H1 (cell line): ENCODE data around the gene CD37. TPM values are rescaled to one million over a fixed set of nuclear protein-coding genes. Genes with fewer than 3 reads are reported as not detected.
A peak's percentile ranks its signal among the peaks of the same experiment; 100 is the strongest.

Experiments
- CHD1 ChIP-seq: IDR thresholded peaks from 2 replicates; pipeline ENCODE4 v1.6.1; 2012; ENCODE audit warnings: low read depth, low read length, improper control_type of control experiment
- CREB1 ChIP-seq: IDR thresholded peaks from 2 replicates; pipeline ENCODE4 v1.6.1; 2012; ENCODE audit warnings: inconsistent platforms
- CTBP2 ChIP-seq: IDR thresholded peaks from 2 replicates; pipeline ENCODE4 v1.7.0; 2011; ENCODE audit warnings: borderline replicate concordance, mild to moderate bottlenecking, moderate library complexity, mixed read lengths, low read length; ENCODE audit not compliant: insufficient read depth, insufficient read length
- JUN ChIP-seq: IDR thresholded peaks from 2 replicates; pipeline ENCODE4 v1.6.1; 2011; ENCODE audit warnings: low read depth, mild to moderate bottlenecking, improper control_type of control experiment, low read length
- PHF8 ChIP-seq: fragments of 200-600 bp; sonication (generic); conservative IDR thresholded peaks from 2 replicates; pipeline ENCODE4 v1.7.1; 2012; ENCODE audit warnings: low read depth, mild to moderate bottlenecking, inconsistent platforms, low read length, moderate library complexity
- POU5F1 ChIP-seq: IDR thresholded peaks from 2 replicates; pipeline ENCODE4 v1.6.1; 2011; ENCODE audit warnings: low read depth, mild to moderate bottlenecking, low read length, moderate library complexity
- RAD21 ChIP-seq, 2 experiments: IDR thresholded peaks in 1 of 2; conservative IDR thresholded peaks in 1 of 2; 2 replicates each; pipeline ENCODE4 v1.6.1; 2011; ENCODE audit warnings: low read depth in 2 of 2, low read length in 2 of 2, improper control_type of control experiment in 1 of 2, inconsistent platforms in 1 of 2, mild to moderate bottlenecking in 1 of 2, moderate library complexity in 1 of 2
- TAF1 ChIP-seq: IDR thresholded peaks from 2 replicates; pipeline ENCODE4 v1.6.1; 2011; ENCODE audit warnings: mild to moderate bottlenecking, low read depth, low read length
- polyA plus RNA-seq, 7 experiments: library from polyadenylated mRNA; depleted of rRNA in 3 of 7; stranded (reverse) in 5 of 7; unstranded in 2 of 7; fragments of >200 nt in 5 of 7; fragments of 200-250 nt in 2 of 7; gene quantifications; 1 replicate in 5 of 7; 2 replicates in 1 of 7; 4 replicates in 1 of 7; pipeline versions ENCODE4 v1.2.1 to v1.2.3, GENCODE V29; 2011 to 2013; ENCODE audit warnings: missing spikeins in 2 of 7, mixed read lengths in 2 of 7
- total RNA-seq: library from RNA; stranded (reverse); fragmentation: NEBNext Ultra II Directional; extraction: Animal tissue kit (Norgen Biotek cat#: 25700); gene quantifications from 2 replicates; pipeline ENCODE4 v1.2.1, GENCODE V29; 2021
- TF ChIP-seq, protein P1 (sequence below): fragments of 300-600 bp; sonication (generic); IDR thresholded peaks from 2 replicates; pipeline ENCODE4 v1.7.1; 2012; ENCODE audit warnings: low read length, moderate library complexity, mild to moderate bottlenecking, inconsistent platforms; ENCODE audit not compliant: insufficient replicate concordance
- TF ChIP-seq, protein P2 (sequence below): IDR thresholded peaks from 2 replicates; pipeline ENCODE4 v1.6.1; 2011; ENCODE audit warnings: low read length, improper control_type of control experiment

The CD37 gene
- total and polyA plus RNA-seq, 2 of the 8 experiments (the other 6 are each of a cell fraction or from before 2014, with no cell fraction given): not detected

DNA sequence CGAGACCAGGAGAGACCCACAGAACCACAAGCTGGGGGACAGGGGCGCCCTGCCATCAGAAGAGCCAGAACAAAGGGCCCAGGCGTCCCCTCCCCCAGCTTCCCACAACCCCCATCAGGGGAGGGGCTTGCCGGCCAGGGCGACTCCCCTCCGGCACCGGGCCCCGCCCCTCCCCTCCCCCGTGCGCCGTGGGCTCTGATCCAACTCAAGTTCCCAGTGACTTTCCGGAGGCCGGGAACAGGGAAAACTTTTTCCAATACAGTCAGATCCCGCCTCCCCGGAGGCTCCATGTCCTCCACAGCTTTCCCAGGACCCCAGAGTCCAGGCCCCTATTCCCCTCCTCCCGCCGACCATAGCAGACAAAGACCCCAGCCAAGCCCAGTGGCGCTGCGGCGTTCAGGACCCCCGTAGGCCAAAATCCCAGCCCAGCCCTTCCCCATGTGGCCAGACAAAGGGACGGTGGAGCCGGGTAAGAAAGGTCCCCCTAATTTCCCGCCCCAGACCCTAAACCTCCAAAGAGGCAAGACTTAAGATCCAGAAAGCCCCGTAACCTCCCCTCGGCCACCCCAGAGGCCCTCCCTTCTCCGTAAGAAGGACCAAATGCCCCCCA lies 26.3 kb downstream of the CD37 start (continued):
- TF ChIP-seq, protein P1, sequence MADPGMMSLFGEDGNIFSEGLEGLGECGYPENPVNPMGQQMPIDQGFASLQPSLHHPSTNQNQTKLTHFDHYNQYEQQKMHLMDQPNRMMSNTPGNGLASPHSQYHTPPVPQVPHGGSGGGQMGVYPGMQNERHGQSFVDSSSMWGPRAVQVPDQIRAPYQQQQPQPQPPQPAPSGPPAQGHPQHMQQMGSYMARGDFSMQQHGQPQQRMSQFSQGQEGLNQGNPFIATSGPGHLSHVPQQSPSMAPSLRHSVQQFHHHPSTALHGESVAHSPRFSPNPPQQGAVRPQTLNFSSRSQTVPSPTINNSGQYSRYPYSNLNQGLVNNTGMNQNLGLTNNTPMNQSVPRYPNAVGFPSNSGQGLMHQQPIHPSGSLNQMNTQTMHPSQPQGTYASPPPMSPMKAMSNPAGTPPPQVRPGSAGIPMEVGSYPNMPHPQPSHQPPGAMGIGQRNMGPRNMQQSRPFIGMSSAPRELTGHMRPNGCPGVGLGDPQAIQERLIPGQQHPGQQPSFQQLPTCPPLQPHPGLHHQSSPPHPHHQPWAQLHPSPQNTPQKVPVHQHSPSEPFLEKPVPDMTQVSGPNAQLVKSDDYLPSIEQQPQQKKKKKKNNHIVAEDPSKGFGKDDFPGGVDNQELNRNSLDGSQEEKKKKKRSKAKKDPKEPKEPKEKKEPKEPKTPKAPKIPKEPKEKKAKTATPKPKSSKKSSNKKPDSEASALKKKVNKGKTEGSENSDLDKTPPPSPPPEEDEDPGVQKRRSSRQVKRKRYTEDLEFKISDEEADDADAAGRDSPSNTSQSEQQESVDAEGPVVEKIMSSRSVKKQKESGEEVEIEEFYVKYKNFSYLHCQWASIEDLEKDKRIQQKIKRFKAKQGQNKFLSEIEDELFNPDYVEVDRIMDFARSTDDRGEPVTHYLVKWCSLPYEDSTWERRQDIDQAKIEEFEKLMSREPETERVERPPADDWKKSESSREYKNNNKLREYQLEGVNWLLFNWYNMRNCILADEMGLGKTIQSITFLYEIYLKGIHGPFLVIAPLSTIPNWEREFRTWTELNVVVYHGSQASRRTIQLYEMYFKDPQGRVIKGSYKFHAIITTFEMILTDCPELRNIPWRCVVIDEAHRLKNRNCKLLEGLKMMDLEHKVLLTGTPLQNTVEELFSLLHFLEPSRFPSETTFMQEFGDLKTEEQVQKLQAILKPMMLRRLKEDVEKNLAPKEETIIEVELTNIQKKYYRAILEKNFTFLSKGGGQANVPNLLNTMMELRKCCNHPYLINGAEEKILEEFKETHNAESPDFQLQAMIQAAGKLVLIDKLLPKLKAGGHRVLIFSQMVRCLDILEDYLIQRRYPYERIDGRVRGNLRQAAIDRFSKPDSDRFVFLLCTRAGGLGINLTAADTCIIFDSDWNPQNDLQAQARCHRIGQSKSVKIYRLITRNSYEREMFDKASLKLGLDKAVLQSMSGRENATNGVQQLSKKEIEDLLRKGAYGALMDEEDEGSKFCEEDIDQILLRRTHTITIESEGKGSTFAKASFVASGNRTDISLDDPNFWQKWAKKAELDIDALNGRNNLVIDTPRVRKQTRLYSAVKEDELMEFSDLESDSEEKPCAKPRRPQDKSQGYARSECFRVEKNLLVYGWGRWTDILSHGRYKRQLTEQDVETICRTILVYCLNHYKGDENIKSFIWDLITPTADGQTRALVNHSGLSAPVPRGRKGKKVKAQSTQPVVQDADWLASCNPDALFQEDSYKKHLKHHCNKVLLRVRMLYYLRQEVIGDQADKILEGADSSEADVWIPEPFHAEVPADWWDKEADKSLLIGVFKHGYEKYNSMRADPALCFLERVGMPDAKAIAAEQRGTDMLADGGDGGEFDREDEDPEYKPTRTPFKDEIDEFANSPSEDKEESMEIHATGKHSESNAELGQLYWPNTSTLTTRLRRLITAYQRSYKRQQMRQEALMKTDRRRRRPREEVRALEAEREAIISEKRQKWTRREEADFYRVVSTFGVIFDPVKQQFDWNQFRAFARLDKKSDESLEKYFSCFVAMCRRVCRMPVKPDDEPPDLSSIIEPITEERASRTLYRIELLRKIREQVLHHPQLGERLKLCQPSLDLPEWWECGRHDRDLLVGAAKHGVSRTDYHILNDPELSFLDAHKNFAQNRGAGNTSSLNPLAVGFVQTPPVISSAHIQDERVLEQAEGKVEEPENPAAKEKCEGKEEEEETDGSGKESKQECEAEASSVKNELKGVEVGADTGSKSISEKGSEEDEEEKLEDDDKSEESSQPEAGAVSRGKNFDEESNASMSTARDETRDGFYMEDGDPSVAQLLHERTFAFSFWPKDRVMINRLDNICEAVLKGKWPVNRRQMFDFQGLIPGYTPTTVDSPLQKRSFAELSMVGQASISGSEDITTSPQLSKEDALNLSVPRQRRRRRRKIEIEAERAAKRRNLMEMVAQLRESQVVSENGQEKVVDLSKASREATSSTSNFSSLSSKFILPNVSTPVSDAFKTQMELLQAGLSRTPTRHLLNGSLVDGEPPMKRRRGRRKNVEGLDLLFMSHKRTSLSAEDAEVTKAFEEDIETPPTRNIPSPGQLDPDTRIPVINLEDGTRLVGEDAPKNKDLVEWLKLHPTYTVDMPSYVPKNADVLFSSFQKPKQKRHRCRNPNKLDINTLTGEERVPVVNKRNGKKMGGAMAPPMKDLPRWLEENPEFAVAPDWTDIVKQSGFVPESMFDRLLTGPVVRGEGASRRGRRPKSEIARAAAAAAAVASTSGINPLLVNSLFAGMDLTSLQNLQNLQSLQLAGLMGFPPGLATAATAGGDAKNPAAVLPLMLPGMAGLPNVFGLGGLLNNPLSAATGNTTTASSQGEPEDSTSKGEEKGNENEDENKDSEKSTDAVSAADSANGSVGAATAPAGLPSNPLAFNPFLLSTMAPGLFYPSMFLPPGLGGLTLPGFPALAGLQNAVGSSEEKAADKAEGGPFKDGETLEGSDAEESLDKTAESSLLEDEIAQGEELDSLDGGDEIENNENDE: no peak
- TF ChIP-seq CTBP2 (no peak), RAD21 (IDR thresholded peaks at IDR 0.05 in 1 of 2, conservative IDR thresholded peaks at IDR 0.05 in 1 of 2; ENCODE audit: low read depth in 2 of 2, low read length in 2 of 2) (no peak), POU5F1 (no peak), TAF1 (peak; percentile 88), CREB1 (peak; percentile 42), PHF8 (no peak), CHD1 (no peak), JUN (no peak)
- TF ChIP-seq, protein P2, sequence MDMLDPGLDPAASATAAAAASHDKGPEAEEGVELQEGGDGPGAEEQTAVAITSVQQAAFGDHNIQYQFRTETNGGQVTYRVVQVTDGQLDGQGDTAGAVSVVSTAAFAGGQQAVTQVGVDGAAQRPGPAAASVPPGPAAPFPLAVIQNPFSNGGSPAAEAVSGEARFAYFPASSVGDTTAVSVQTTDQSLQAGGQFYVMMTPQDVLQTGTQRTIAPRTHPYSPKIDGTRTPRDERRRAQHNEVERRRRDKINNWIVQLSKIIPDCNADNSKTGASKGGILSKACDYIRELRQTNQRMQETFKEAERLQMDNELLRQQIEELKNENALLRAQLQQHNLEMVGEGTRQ: no peak
